Measurements from ENCODE around the gene KAT14. TPM values are rescaled to one million over a fixed set of nuclear protein-coding genes. Genes with fewer than 3 reads are reported as not detected.

The KAT14 gene
- polyA plus RNA-seq, 1 donor (not counting 4 experiments of a cell fraction or from before 2014, with no cell fraction given) = 9.8 TPM

GRCh38 chr20:18213002-18213401, 75.3 kb downstream of the KAT14 start:
- Histone ChIP-seq H3K9ac (ENCODE audit: control insufficient read depth, extremely low read depth, insufficient read depth, low read length) (no peak overlapping the region), H3K4me2 (ENCODE audit: control insufficient read depth, extremely low read depth, insufficient read depth, low read depth, low read length) (no peak overlapping the region), H3K36me3 (ENCODE audit: control insufficient read depth in 2 of 2, extremely low read depth in 1 of 2, insufficient read depth in 2 of 2, low read length in 2 of 2) (no peaks in the 10 kb centered on the region), H3K4me1 (ENCODE audit: control insufficient read depth, extremely low read depth, insufficient read depth, low read length) (no peaks in the 10 kb centered on the region), H2AFZ (ENCODE audit: control insufficient read depth, low read length) (no peak overlapping the region), H3K9me1 (ENCODE audit: control insufficient read depth, extremely low read depth, insufficient read depth, low read length) (no peaks in the 10 kb centered on the region), H3K27ac (ENCODE audit: control insufficient read depth, insufficient read depth, low read length) (no peak overlapping the region), H4K20me1 (ENCODE audit: control insufficient read depth, extremely low read depth, insufficient read depth, low read length) (no peaks in the 10 kb centered on the region), H3K4me3 (ENCODE audit: control insufficient read depth in 2 of 3, extremely low read depth in 1 of 3, insufficient read depth in 2 of 3, low read depth in 1 of 3, low read length in 3 of 3) (no peak overlapping the region), H3K79me2 (ENCODE audit: control insufficient read depth, insufficient read depth, low read length) (no peaks in the 10 kb centered on the region), H3K9me3 (ENCODE audit: control insufficient read depth, low read depth, low read length) (no peaks in the 10 kb centered on the region), H3K27me3 (ENCODE audit: control insufficient read depth, extremely low read depth, insufficient read depth, low read length) (no peaks in the 10 kb centered on the region)
- dilution Hi-C loops (cut with MboI; ENCODE audit: extremely low pct_ligation_motif_present, low sequenced_read_pairs) = no loop called here
- no peak for FAIRE-seq
- no peak for DNase-seq (ENCODE audit: low read depth, low spot score)
- TF ChIP-seq EZH2 (IDR thresholded peaks at IDR 0.05; ENCODE audit: low read length) (no peak), CTCF (optimal IDR thresholded peaks at IDR 0.05 in 1 of 3, IDR thresholded peaks at IDR 0.05 in 1 of 3, conservative IDR thresholded peaks at IDR 0.05 in 1 of 3; ENCODE audit: extremely low read depth in 1 of 3, insufficient read depth in 2 of 3, low read length in 3 of 3) (no peak)

- no peaks in the 10 kb centered on the region for H3K9me3 ChIP-seq (ENCODE audit: control insufficient read depth, low read depth, low read length)
- no peaks in the 10 kb centered on the region for H3K9me1 ChIP-seq (ENCODE audit: control insufficient read depth, extremely low read depth, insufficient read depth, low read length)
- H3K79me2 ChIP-seq (ENCODE audit: control insufficient read depth, insufficient read depth, low read length) = no peaks in the 10 kb centered on the region
- TF ChIP-seq CTCF (optimal IDR thresholded peaks at IDR 0.05 in 1 of 3, IDR thresholded peaks at IDR 0.05 in 1 of 3, conservative IDR thresholded peaks at IDR 0.05 in 1 of 3; ENCODE audit: extremely low read depth in 1 of 3, insufficient read depth in 2 of 3, low read length in 3 of 3) = no peak
- TF ChIP-seq EZH2 (IDR thresholded peaks at IDR 0.05; ENCODE audit: low read length) = no peak
- H3K36me3 ChIP-seq (ENCODE audit: control insufficient read depth in 2 of 2, extremely low read depth in 1 of 2, insufficient read depth in 2 of 2, low read length in 2 of 2) = no peaks in the 10 kb centered on the region
- DNase-seq (ENCODE audit: low read depth, low spot score) (no peak), FAIRE-seq (no peak)
- no peaks in the 10 kb centered on the region for H3K4me1 ChIP-seq (ENCODE audit: control insufficient read depth, extremely low read depth, insufficient read depth, low read length)
- H3K9ac ChIP-seq (ENCODE audit: control insufficient read depth, extremely low read depth, insufficient read depth, low read length) = no peak overlapping the region
- dilution Hi-C loops (cut with MboI; ENCODE audit: extremely low pct_ligation_motif_present, low sequenced_read_pairs) = no loop called here
- H3K27ac ChIP-seq (ENCODE audit: control insufficient read depth, insufficient read depth, low read length) = no peak overlapping the region
- no peak overlapping the region for H2AFZ ChIP-seq (ENCODE audit: control insufficient read depth, low read length)
- no peak overlapping the region for H3K4me3 ChIP-seq (ENCODE audit: control insufficient read depth in 2 of 3, extremely low read depth in 1 of 3, insufficient read depth in 2 of 3, low read depth in 1 of 3, low read length in 3 of 3)
- H3K4me2 ChIP-seq (ENCODE audit: control insufficient read depth, extremely low read depth, insufficient read depth, low read depth, low read length) = no peak overlapping the region
- H3K27me3 ChIP-seq (ENCODE audit: control insufficient read depth, extremely low read depth, insufficient read depth, low read length) = no peaks in the 10 kb centered on the region
- no peaks in the 10 kb centered on the region for H4K20me1 ChIP-seq (ENCODE audit: control insufficient read depth, extremely low read depth, insufficient read depth, low read length)
These were observed 77.9 kb downstream of the KAT14 start for GRCh38 chr20:18215566-18215965.

All from keratinocyte (primary cell).